ENCODE measurements around the gene EIF4G1. TPM values are rescaled to one million over a fixed set of nuclear protein-coding genes. Genes with fewer than 3 reads are reported as not detected.

The EIF4G1 gene
- total and polyA plus RNA-seq, 10 of the 15 experiments (the other 5 are each of a cell fraction or from before 2014, with no cell fraction given), result 5.7 to 462 (median 237) TPM

- 13% methylated on average over 9 of the region's 9 CpGs for WGBS (ENCODE audit: insufficient coverage, insufficient replicate concordance, low lambda C conversion rate, missing lambda C conversion rate)
- no TSS peak for BruUV-seq (replicated peaks)
- TF ChIP-seq EP300 (IDR thresholded peaks at IDR 0.05; ENCODE audit: borderline replicate concordance in 1 of 2, control insufficient read depth in 1 of 2, low read depth in 2 of 2, low read length in 2 of 2) (no peak), ZNF207 (IDR thresholded peaks at IDR 0.05; ENCODE audit: borderline replicate concordance) (no peak), NFIC (IDR thresholded peaks at IDR 0.05; ENCODE audit: low read depth, low read length) (no peak), IKZF1 (conservative IDR thresholded peaks at IDR 0.05) (no peak), STAT1 (conservative IDR thresholded peaks at IDR 0.05) (no peak), CEBPZ (IDR thresholded peaks at IDR 0.05; ENCODE audit: low read depth, low read length) (no peak), TCF3 (IDR thresholded peaks at IDR 0.05; ENCODE audit: borderline replicate concordance, insufficient read depth, low read depth, low read length) (no peak), TAF1 (IDR thresholded peaks at IDR 0.05; ENCODE audit: borderline replicate concordance, low read depth, low read length) (no peak), CHD2 (IDR thresholded peaks at IDR 0.05; ENCODE audit: borderline replicate concordance, low read depth, low read length) (no peak), MTA3 (IDR thresholded peaks at IDR 0.05; ENCODE audit: borderline replicate concordance, low read length) (no peak), EZH2 (IDR thresholded peaks at IDR 0.05; ENCODE audit: borderline replicate concordance, control insufficient read depth, low read depth, low read length) (no peak), SIN3A (IDR thresholded peaks at IDR 0.05; ENCODE audit: low read depth, low read length) (no peak), FOXK2 (IDR thresholded peaks at IDR 0.05) (no peak)
- TF ChIP-seq, protein P1, sequence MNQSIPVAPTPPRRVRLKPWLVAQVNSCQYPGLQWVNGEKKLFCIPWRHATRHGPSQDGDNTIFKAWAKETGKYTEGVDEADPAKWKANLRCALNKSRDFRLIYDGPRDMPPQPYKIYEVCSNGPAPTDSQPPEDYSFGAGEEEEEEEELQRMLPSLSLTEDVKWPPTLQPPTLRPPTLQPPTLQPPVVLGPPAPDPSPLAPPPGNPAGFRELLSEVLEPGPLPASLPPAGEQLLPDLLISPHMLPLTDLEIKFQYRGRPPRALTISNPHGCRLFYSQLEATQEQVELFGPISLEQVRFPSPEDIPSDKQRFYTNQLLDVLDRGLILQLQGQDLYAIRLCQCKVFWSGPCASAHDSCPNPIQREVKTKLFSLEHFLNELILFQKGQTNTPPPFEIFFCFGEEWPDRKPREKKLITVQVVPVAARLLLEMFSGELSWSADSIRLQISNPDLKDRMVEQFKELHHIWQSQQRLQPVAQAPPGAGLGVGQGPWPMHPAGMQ (IDR thresholded peaks at IDR 0.05; ENCODE audit: borderline replicate concordance), result no peak
- TF ChIP-seq, protein P2, sequence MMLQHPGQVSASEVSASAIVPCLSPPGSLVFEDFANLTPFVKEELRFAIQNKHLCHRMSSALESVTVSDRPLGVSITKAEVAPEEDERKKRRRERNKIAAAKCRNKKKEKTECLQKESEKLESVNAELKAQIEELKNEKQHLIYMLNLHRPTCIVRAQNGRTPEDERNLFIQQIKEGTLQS (IDR thresholded peaks at IDR 0.05; ENCODE audit: borderline replicate concordance, extremely low read depth, low read depth, low read length), result no peak
- TF ChIP-seq, protein P3, sequence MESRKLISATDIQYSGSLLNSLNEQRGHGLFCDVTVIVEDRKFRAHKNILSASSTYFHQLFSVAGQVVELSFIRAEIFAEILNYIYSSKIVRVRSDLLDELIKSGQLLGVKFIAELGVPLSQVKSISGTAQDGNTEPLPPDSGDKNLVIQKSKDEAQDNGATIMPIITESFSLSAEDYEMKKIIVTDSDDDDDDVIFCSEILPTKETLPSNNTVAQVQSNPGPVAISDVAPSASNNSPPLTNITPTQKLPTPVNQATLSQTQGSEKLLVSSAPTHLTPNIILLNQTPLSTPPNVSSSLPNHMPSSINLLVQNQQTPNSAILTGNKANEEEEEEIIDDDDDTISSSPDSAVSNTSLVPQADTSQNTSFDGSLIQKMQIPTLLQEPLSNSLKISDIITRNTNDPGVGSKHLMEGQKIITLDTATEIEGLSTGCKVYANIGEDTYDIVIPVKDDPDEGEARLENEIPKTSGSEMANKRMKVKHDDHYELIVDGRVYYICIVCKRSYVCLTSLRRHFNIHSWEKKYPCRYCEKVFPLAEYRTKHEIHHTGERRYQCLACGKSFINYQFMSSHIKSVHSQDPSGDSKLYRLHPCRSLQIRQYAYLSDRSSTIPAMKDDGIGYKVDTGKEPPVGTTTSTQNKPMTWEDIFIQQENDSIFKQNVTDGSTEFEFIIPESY (IDR thresholded peaks at IDR 0.05), result no peak
Observed at GRCh38 chr3:184384342-184384741, 69.9 kb downstream of the EIF4G1 start.

More at GRCh38 chr3:184384342-184384741, 69.9 kb downstream of the EIF4G1 start:
- H3K4me3 ChIP-seq, result no peak overlapping the region
- FAIRE-seq (no peak), DNase-seq (ENCODE audit: low read depth, low spot score) (no peak), ATAC-seq (no peak)
- ChIA-PET CTCF (interaction anchor here (0.5 to 0.9 kb wide), 2 partner anchors 10 to 81 kb away, joined by 3 to 4 read pairs; no protein-coding TSS in a partner anchor), SMC1A (ENCODE audit: uncharacterized antibody, unreplicated experiment) (interaction anchor here (1.1 kb wide), 1 partner anchor 13 kb away, joined by 3 read pairs; no protein-coding TSS in a partner anchor), POLR2A (no interaction called here), RAD21 (ENCODE audit: unreplicated experiment) (no interaction called here)
- intact Hi-C loops (cut with micrococcal nuclease; ENCODE audit: unreplicated experiment) (no loop called here), in situ Hi-C loops (cut with MboI) (no loop called here)
- no peak overlapping the region for H3K9ac ChIP-seq (ENCODE audit: control insufficient read depth, insufficient read depth, low read length)
- peaks cover 14 to 17% of the 10 kb centered on the region in 2 experiments for H3K27me3 ChIP-seq (replicated peaks in 1 of 2; ENCODE audit: control insufficient read depth in 2 of 2, insufficient read depth in 2 of 2, low read length in 1 of 2)
- H3K36me3 ChIP-seq (ENCODE audit: control insufficient read depth in 2 of 2, insufficient read depth in 2 of 2, low read length in 1 of 2), result no peaks in the 10 kb centered on the region
- H2AFZ ChIP-seq (ENCODE audit: control insufficient read depth, low read depth, low read length), result no peak overlapping the region
- H3K4me2 ChIP-seq (ENCODE audit: control insufficient read depth, insufficient read depth), result no peak overlapping the region
- H4K20me1 ChIP-seq (ENCODE audit: control insufficient read depth, insufficient read depth), result no peaks in the 10 kb centered on the region
- H3K27ac ChIP-seq (ENCODE audit: control insufficient read depth, insufficient read depth), result no peak overlapping the region
- no peaks in the 10 kb centered on the region for H3K4me1 ChIP-seq (ENCODE audit: control insufficient read depth, insufficient read depth, low read length)
- no peaks in the 10 kb centered on the region for H3K79me2 ChIP-seq (ENCODE audit: control insufficient read depth, insufficient read depth, low read length)
- H3K9me3 ChIP-seq (replicated peaks; ENCODE audit: control insufficient read depth, insufficient read depth, low read length), result no peaks in the 10 kb centered on the region
